WERI-Rb-1 (cell line): ENCODE measurements around the gene DAAM1.

Source experiments
- DNase-seq: peaks from one replicate; pipeline ENCODE4 v3.0.0-alpha.2; 2020
- H3K27ac ChIP-seq: fragments of 250-450 bp; sonication (Bioruptor Pico); 2 replicates; pipeline ENCODE4 v1.5.1; 2020; ENCODE audit warnings: mild to moderate bottlenecking, moderate library complexity
- H3K27me3 ChIP-seq: fragments of 250-450 bp; sonication (Bioruptor Pico); 2 replicates; pipeline ENCODE4 v1.5.1; 2021; ENCODE audit warnings: mild to moderate bottlenecking, low read depth, moderate library complexity; ENCODE audit not compliant: insufficient read depth, severe bottlenecking
- H3K36me3 ChIP-seq: fragments of 250-450 bp; sonication (Bioruptor Pico); 2 replicates; pipeline ENCODE4 v1.5.1; 2020; ENCODE audit warnings: mild to moderate bottlenecking, moderate library complexity
- H3K4me3 ChIP-seq: 2 replicates; pipeline ENCODE4 v1.5.1; 2011; ENCODE audit warnings: low read depth, mild to moderate bottlenecking, control low read depth, low read length
- H3K9me3 ChIP-seq: fragments of 250-450 bp; sonication (Bioruptor Pico); 2 replicates; pipeline ENCODE4 v1.5.1; 2021; ENCODE audit warnings: mild to moderate bottlenecking, moderate library complexity; ENCODE audit not compliant: severe bottlenecking
- TF ChIP-seq, protein P1 (sequence below): IDR thresholded peaks from 2 replicates; pipeline ENCODE4 v1.5.1; 2011; ENCODE audit warnings: low read depth, mild to moderate bottlenecking, control low read depth, inconsistent platforms, low read length

Gene DAAM1

DNA sequence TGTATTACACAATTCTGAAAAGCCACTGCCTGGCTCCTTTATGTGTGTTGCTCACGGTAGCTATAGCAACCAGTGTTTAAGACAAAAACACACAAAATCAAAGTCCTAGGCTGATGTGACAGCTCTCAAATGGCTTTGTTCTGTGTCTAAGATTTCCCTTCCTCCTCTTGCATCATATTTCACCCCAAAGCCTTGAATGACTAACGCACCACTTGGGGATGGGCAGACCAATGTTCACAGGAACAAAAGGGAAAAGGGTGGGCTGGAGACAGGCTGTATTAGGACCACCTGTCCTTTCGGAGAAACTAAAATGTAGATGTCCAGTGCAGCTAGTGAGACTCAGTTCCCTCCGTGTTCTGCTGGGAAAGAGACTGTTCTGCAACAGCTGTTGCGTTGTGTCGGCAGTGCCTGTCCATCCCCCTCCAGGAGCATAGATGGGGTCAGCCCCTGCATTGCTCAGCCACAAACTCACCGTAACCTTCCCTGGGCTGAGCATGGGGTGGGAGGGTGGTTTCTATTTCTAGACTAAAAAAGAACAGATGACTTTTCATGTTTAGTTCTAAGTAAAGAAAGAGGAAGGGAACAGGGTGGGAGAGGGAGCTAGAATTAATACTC is 26.8 kb upstream of the DAAM1 start:
- TF ChIP-seq, protein P1, sequence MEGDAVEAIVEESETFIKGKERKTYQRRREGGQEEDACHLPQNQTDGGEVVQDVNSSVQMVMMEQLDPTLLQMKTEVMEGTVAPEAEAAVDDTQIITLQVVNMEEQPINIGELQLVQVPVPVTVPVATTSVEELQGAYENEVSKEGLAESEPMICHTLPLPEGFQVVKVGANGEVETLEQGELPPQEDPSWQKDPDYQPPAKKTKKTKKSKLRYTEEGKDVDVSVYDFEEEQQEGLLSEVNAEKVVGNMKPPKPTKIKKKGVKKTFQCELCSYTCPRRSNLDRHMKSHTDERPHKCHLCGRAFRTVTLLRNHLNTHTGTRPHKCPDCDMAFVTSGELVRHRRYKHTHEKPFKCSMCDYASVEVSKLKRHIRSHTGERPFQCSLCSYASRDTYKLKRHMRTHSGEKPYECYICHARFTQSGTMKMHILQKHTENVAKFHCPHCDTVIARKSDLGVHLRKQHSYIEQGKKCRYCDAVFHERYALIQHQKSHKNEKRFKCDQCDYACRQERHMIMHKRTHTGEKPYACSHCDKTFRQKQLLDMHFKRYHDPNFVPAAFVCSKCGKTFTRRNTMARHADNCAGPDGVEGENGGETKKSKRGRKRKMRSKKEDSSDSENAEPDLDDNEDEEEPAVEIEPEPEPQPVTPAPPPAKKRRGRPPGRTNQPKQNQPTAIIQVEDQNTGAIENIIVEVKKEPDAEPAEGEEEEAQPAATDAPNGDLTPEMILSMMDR: no peak
- DNase-seq: no peak
- Histone ChIP-seq H3K9me3 (peaks cover 3% of the 10 kb centered on the region), H3K27me3 (no peaks in the 10 kb centered on the region), H3K4me3 (no peak overlapping the region), H3K27ac (no peak overlapping the region), H3K36me3 (no peaks in the 10 kb centered on the region)

DNA sequence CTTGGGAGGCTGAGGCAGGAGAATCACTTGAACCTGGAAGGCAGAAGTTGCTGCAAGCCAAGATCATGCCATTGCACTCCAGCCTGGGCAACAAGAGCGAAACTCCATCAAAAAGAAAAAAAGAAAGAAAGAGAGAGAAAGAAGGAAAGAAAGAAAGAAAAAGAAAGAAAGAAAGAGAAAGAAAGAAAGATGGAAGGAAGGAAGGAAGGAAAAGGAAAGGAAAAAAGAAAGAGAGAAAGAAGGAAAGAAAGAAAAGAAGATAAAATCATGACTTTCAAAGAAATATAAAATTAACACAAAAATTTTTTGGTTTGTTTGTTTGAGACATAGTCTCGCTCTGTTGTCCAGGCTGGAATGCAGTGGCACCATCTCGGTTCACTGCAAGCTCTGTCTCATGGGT is 22.2 kb upstream of the DAAM1 start:
- H3K27ac ChIP-seq: no peak overlapping the region

DNA sequence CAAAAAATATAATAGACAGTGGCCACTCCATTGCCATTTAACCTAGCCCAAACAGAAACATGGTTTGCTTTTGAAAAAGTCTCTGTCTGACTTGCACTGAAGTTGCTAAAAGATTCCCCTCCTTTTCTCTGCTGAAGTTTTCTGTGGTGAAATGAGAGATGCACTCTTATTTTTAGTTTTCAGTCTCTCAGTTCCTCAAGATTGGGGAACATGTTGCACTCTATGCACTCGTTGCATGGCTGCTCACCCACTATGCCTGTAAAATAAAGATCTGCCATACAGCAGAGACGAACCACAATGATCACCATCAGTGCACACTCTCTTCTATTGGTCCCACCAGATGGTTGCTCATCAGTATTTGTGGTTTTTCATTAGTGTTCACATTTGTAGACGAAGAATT is 13.1 kb upstream of the DAAM1 start:
- no peak for DNase-seq

More for the DNA sequence above, 22.2 kb upstream of the DAAM1 start:
- no peaks in the 10 kb centered on the region for H3K36me3 ChIP-seq
- TF ChIP-seq, protein P1: no peak
- no peak overlapping the region for H3K4me3 ChIP-seq
- no peaks in the 10 kb centered on the region for H3K27me3 ChIP-seq
- no peaks in the 10 kb centered on the region for H3K9me3 ChIP-seq
- no peak for DNase-seq

DNA sequence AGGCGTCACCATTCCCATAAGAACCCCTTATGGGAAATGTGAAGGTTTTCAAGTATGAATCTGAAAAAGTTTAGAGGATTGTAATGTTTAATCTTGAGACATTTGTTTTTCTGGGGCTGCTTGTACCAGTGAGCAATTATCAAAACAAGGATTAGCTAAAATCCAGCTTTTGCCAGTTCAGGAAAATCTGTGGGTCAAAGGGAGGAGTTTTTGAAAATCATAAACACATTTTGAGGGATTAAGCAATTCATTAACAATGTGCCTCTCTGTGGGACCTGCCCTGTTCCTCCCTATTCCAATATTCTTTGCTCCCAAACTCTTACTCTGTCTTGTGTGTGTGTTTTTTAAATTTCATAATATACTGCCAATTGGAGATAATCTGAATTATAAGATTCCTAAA is 11.7 kb upstream of the DAAM1 start:
- TF ChIP-seq, protein P1: no peak
- Histone ChIP-seq H3K27ac (no peak overlapping the region), H3K36me3 (no peaks in the 10 kb centered on the region), H3K27me3 (no peaks in the 10 kb centered on the region), H3K4me3 (no peak overlapping the region), H3K9me3 (no peaks in the 10 kb centered on the region)
- no peak for DNase-seq

More for the DNA sequence above, 13.1 kb upstream of the DAAM1 start:
- H3K9me3 ChIP-seq: no peaks in the 10 kb centered on the region
- no peaks in the 10 kb centered on the region for H3K27me3 ChIP-seq
- no peak overlapping the region for H3K27ac ChIP-seq
- TF ChIP-seq, protein P1: no peak
- H3K4me3 ChIP-seq: no peak overlapping the region
- H3K36me3 ChIP-seq: no peaks in the 10 kb centered on the region

DNA sequence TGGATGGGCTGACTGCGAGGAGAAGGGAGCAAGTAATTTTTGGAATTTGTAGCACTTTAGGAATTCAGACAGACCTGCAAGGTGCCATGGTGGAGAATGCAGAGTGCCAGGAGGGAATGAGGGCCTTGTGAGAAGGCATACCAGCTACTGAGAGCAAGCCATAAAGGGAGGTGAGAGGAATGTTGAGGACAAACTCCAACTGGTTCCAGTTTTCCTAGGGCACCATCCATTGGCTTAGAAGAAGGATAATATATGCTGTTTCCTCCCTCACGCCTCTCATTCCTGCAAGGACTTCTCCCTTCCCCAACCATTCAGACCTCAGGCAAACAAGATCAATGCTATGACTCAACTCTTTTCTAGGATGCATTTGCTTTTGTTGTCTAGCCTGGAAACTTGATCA is 11.2 kb upstream of the DAAM1 start:
- Histone ChIP-seq H3K9me3 (no peaks in the 10 kb centered on the region), H3K27me3 (no peaks in the 10 kb centered on the region), H3K27ac (no peak overlapping the region), H3K4me3 (no peak overlapping the region), H3K36me3 (no peaks in the 10 kb centered on the region)
- no peak for DNase-seq
- TF ChIP-seq, protein P1: no peak

DNA sequence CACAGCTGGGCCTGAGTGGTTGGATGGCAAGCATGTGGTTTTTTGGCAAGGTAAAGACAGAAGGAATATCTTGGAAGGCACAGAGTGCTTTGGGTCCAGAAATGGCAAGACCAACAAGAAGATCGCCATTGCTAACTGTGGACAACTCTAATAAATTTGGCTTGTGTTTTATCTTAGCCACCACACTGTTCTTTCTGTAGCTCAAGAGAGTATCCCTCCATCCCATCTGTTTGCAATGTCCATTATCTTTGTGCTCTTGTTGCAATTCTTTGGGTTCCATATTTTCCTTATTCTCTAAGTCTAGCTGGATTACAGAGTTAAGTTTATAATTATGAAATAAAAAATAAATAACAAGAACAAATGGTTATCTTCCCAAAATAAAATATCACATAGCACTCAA is 6.7 kb upstream of the DAAM1 start:
- Histone ChIP-seq H3K36me3 (no peaks in the 10 kb centered on the region), H3K4me3 (no peak overlapping the region), H3K9me3 (no peaks in the 10 kb centered on the region), H3K27ac (no peak overlapping the region), H3K27me3 (no peaks in the 10 kb centered on the region)
- TF ChIP-seq, protein P1: no peak
- no peak for DNase-seq
